Bronchial epithelial cell (primary cell): ENCODE measurements around the gene EN2. TPM values are rescaled to one million over a fixed set of nuclear protein-coding genes. Genes with fewer than 3 reads are reported as not detected.

Experiments used
- DNase-seq: peaks from one replicate; pipeline ENCODE4 v3.0.0-alpha.2; 2010; ENCODE audit warnings: low read depth
- FAIRE-seq: peaks from 2 replicates; lab custom pipeline; 2011; peaks lifted over from hg19 to GRCh38; lab: Jason Lieb, UNC
- H3K27me3 ChIP-seq: 2 replicates; pipeline ENCODE4 v1.5.1; 2011; ENCODE audit warnings: low read length; ENCODE audit not compliant: control insufficient read depth, insufficient read depth
- H3K36me3 ChIP-seq: 2 replicates; pipeline ENCODE4 v1.5.1; 2011; ENCODE audit warnings: low read length; ENCODE audit not compliant: control insufficient read depth, insufficient read depth
- H3K4me3 ChIP-seq: 2 replicates; pipeline ENCODE4 v1.5.1; 2011; ENCODE audit warnings: mild to moderate bottlenecking, low read depth, low read length, control low read depth
- total RNA-seq: library from RNA; depleted of rRNA; stranded (reverse); fragments of >200 nt; gene quantifications from 2 replicates; pipeline ENCODE4 v1.2.1, GENCODE V29; 2014
- TF ChIP-seq, protein P1 (sequence below): IDR thresholded peaks from 2 replicates; pipeline ENCODE4 v1.5.1; 2011; ENCODE audit warnings: mild to moderate bottlenecking, moderate library complexity, low read length, control low read depth, inconsistent platforms; ENCODE audit not compliant: insufficient read depth, severe bottlenecking

The EN2 gene
- total RNA-seq, 1 donor from 2014 or later, result not detected

DNA sequence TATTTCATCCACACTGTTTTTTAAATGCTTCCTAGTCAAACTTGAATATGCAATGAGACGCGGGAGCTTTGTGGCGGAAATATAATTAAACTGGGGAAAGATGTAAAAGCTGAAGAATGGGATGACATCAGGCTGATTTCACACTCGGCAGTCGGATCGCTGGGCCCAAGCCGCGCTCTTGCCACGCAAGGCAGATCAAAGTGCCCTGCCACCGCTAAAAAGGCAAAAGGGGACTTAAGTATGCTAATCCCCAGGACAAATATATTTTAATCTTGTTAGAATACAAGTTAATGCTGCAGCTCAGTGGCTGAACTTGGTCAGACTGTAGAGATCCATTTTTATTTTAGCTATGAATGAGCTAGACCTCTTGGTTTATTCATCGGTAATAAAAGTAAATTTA, 13.8 kb downstream of the EN2 start:
- H3K36me3 ChIP-seq, result no peaks in the 10 kb centered on the region
- H3K4me3 ChIP-seq, result no peak overlapping the region
- H3K27me3 ChIP-seq, result peaks cover 49% of the 10 kb centered on the region
- DNase-seq (no peak), FAIRE-seq (no peak)
- TF ChIP-seq, protein P1, sequence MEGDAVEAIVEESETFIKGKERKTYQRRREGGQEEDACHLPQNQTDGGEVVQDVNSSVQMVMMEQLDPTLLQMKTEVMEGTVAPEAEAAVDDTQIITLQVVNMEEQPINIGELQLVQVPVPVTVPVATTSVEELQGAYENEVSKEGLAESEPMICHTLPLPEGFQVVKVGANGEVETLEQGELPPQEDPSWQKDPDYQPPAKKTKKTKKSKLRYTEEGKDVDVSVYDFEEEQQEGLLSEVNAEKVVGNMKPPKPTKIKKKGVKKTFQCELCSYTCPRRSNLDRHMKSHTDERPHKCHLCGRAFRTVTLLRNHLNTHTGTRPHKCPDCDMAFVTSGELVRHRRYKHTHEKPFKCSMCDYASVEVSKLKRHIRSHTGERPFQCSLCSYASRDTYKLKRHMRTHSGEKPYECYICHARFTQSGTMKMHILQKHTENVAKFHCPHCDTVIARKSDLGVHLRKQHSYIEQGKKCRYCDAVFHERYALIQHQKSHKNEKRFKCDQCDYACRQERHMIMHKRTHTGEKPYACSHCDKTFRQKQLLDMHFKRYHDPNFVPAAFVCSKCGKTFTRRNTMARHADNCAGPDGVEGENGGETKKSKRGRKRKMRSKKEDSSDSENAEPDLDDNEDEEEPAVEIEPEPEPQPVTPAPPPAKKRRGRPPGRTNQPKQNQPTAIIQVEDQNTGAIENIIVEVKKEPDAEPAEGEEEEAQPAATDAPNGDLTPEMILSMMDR, result no peak

DNA sequence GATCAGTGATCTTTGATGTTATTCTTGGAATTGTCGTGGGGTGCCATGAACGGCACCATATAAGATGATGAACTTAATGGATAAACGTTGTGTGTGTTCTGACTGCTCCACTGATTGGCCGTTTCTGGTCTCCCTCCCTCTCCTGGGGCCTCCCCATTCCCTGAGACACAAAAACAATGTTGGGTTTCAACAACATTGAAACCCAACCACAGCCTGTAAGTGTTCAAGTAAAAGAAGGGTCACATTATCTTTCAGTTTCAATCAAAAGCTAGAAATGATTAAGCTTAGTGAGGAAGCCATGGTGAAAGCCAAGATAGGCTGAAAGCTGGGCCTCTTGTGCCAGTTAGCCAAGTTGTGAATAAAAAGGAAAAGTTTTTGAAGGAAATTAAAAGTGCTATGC, 19.5 kb downstream of the EN2 start:
- FAIRE-seq (no peak), DNase-seq (no peak)
- TF ChIP-seq, protein P1, result no peak

DNA sequence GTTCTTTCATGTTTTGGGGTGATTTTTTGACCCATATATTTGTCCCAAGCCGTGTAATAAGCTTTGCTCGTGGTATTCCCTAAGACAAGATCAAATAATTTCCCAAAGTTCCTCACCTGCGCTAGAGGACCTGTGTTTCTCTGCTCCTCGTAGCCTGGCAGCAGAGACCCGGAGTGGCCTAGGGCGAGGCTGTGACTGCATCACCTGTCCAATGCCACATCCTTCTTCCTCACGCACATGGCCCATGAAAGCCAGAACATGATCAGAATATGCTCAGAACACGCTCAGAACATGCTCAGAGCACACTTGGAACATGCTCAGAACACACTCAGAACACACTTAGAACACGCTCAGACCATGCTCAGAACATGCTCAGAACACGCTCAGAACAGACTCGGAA, 23.8 kb downstream of the EN2 start:
- H3K4me3 ChIP-seq, result no peak overlapping the region
- H3K27me3 ChIP-seq, result no peaks in the 10 kb centered on the region
- no peak for FAIRE-seq
- no peak for DNase-seq
- H3K36me3 ChIP-seq, result no peaks in the 10 kb centered on the region
- TF ChIP-seq, protein P1, result no peak

More for the DNA sequence above, 19.5 kb downstream of the EN2 start:
- Histone ChIP-seq H3K36me3 (no peaks in the 10 kb centered on the region), H3K27me3 (peaks cover 2% of the 10 kb centered on the region), H3K4me3 (no peak overlapping the region)

DNA sequence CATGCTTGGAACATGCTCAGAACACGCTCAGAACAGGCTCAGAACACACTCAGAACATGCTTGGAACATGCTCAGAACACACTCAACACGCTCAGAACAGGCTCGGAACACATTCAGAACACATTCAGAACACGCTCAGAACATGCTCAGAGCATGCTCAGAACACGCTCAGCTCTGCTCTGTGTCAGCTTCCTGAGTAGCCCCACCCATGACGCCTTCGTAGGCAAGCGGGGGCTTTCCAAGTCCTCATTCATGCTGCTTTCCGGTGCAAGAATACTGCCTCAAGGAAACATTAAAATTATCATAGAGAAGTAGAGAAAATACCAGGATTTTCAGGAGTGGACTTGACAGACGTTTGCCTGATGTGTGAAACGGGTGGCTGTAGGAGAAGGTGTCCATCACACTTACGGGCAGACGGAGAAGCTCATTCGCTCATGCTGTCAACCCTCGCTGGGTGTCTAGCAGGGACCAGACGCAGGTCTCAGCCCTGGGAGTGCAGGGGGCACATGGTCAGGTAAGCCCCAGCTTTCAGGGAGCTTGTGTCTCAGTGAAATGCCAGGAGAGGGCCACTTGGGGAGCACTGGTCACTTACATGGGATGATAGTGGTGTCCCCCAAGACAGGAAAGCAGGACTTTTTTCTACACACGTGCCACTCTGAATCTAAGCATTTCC, 24.7 kb downstream of the EN2 start:
- H3K4me3 ChIP-seq, result no peak overlapping the region
- DNase-seq (no peak), FAIRE-seq (no peak)
- H3K27me3 ChIP-seq, result no peaks in the 10 kb centered on the region
- TF ChIP-seq, protein P1, result no peak
- no peaks in the 10 kb centered on the region for H3K36me3 ChIP-seq

DNA sequence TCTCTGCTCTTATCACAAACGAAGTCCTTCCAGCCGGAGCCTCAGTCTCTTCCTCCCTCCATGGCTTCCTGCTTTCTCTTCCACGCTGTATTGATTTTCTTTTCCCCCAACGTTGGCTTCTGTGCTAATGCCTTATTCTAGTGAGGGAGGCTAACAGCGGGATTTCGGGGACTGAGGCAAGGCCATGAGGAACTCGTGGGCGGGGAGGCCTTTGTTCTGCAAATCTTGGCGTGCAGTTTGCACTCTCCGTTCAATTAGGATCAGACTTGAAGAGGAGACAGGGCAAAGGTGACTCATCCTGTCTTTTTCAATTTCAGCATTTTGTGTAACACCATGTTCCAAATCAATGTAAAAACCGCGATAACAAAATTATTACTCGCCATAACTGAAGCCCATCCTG, 25.3 kb downstream of the EN2 start:
- TF ChIP-seq, protein P1, result no peak
- DNase-seq, result no peak
- no peak for FAIRE-seq
- Histone ChIP-seq H3K27me3 (no peaks in the 10 kb centered on the region), H3K4me3 (no peak overlapping the region), H3K36me3 (no peaks in the 10 kb centered on the region)

DNA sequence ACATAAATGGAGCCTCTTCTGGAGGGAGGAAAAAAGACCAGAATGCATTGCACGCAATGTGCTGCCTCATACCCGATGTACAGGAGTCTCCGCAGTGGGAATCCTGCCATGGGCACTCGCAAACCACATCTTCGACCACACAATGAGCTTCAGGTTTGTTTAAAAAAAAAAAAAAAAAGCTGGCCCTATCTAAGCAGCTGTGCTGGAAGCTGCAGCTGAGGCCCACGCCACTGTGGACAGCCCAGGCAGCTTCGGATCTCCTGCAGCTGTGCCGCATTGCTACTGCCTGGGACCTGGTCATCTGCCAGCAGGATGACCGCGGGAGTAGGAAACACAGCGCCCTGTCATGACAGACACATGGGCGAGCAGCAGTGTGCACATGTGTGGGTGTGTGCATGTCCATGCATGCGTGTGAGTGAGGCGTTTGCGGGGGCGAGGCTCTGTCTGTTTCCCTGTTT, 26.0 kb downstream of the EN2 start:
- TF ChIP-seq, protein P1, result no peak
- no peaks in the 10 kb centered on the region for H3K27me3 ChIP-seq
- DNase-seq, result peak; percentile 8
- FAIRE-seq, result peak; percentile 32
- no peak overlapping the region for H3K4me3 ChIP-seq
- no peaks in the 10 kb centered on the region for H3K36me3 ChIP-seq
